ENCODE measurements around the gene AHDC1.
A peak's percentile ranks its signal among the peaks of the same experiment; 100 is the strongest.
"Not testable (repeated sequence)": the region's sequence is repeated elsewhere in the genome, so short reads cannot be mapped to it uniquely, and the experiment has no call there.

AHDC1 gene

DNA sequence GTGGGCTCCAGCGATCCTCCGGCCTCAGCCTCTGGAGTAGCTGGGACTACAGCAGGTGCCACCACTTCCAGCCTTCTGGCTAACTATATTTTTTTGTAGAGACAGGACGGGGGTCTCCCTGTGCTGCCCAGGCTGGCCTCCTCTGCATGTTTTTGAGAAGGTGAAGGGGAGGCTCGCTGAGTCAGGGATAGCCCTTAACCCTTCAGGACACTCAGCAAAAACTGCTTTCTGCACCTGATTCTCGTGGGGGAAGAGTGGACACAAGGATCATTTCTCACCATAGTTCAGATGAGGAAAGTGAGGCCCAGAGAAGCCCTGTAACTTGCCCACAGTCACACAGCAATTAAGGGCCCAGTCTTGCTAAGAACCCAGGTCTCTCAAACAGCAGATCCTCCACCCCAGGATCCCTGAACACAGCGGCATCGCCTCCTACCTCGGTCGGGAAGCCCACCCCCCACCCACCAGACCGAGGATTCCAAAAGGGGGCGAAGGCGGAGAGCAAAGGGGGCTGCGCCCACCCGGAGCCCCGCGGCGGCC is 29.8 kb upstream of the AHDC1 start:
- DNase-seq = no peak

GRCh38 chr1:27633298-27633610 is 29.3 kb upstream of the AHDC1 start:
- no peak for DNase-seq

DNA sequence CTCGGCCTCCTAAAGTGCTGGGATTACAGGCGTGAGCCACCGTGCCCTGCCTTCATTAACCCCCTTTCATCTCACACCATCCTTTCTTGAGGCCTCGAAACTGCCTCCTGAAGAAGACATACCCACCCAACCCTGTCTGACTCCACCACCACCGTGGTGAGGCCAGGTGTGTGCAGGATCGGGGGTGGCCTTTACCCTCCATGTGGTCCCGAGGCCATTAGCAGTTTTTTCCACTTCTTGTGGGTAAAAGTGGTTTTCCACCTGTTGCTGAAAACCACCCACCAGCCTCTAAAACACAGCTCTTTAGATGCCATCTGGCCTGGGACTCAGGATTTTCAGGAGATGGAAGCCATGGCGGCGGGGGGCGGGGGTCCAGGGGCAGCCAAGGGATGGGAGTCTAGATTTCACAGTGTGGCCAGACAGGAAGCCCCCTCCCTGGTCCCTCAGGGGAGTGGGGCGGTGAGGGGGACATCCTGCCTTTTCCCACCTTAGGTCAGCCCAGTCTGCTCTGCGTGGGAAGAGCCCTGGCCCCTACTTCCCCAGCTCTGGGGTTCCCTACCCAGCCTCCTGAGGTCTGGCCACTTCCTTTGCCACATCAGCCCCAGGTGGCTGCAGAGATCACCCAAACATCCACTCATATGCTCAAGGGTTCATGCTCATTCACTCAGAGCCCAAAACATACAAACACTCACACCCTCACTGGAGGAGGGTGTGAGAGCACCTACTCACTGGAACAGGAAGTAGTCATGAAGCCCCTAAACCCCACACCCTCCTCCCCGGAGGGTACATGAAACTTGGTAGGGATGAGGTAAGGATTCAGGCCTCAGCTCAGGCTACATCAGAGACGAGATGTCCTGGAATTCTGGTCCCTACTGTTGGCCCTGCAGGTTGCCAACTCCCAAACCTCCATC is 28.7 kb upstream of the AHDC1 start:
- DNase-seq = peak; percentile 38

DNA sequence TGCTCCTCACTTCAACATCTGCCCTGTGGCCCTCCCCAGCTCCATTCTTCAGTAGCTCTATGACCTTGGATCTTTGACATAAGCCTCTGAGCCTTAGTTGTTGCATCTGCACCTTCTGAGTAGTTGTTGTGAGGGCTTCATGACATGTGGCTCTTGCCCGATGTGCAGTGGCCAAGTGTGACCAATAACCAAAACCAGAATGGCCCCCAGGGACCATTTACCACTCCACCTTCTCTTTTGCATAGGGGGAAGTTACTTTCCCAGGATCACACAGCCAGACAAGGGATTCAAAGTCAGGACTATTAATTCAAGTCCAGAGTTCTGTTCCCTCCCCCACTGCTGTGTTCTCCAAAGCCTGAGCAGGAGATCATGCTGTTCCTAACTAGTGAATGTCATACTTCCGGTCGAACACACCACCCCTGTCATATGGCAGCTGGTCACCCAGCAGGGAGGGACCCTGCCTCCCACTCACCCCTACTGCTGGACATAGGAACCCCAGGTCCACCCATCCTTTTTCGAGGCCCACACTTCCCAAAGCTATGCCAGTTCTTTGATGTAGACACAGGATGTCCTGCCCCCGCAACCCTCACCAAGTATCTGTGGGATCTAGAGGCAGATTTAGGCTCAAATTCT is 27.0 kb upstream of the AHDC1 start:
- no peak for DNase-seq

- DNase-seq = no peak
Observed at GRCh38 chr1:27628712-27629111, 24.8 kb upstream of the AHDC1 start.

- DNase-seq = not testable (repeated sequence)
Observed at GRCh38 chr1:27627733-27628132, 23.8 kb upstream of the AHDC1 start.

- DNase-seq = no peak
Observed at GRCh38 chr1:27627061-27627460, 23.1 kb upstream of the AHDC1 start.

DNA sequence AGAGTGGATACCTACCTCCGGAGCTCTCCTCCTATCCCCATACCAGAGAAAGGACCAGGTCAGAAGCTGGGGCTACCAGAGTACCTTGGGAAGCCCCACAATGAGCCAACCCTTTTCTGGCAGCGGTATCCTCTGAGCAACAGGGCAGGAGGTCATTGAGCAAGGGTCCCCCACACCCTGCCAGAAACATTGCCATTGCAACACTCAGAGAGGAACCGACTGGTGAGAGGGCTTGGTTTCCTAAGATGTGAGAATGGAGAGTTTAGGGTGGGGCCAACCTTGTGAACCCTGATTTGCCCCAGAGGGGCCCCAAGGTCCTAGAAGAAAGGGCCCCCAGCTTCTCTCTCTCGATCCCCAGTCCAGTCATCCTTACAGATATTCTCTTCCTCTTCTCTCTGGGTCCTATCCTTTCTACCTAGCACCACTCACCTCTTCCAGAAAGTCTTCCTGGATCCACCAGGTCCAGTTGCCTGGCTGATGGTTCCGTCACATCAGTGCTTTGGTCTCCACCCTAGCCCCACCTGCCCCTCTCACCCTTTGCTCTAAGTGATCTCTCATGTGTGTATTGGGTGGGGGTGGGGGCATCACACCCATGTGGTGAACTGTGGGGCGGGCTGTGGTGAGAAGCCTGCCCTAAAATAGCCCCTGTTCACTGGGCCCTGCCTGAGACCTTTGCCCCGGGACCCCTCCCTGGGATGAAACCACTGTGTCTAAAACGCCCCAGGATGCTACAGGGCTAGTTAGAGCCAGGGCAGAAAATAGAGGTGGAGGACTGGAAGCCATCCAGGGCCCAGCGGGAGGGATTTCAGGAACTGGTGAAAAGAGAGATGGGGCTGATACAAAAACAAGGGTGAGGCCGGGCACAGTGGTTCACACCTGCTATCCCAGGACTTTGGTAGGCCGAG is 22.3 kb upstream of the AHDC1 start:
- DNase-seq = no peak

- DNase-seq = no peak
Observed at GRCh38 chr1:27624467-27625178, 20.7 kb upstream of the AHDC1 start.

DNA sequence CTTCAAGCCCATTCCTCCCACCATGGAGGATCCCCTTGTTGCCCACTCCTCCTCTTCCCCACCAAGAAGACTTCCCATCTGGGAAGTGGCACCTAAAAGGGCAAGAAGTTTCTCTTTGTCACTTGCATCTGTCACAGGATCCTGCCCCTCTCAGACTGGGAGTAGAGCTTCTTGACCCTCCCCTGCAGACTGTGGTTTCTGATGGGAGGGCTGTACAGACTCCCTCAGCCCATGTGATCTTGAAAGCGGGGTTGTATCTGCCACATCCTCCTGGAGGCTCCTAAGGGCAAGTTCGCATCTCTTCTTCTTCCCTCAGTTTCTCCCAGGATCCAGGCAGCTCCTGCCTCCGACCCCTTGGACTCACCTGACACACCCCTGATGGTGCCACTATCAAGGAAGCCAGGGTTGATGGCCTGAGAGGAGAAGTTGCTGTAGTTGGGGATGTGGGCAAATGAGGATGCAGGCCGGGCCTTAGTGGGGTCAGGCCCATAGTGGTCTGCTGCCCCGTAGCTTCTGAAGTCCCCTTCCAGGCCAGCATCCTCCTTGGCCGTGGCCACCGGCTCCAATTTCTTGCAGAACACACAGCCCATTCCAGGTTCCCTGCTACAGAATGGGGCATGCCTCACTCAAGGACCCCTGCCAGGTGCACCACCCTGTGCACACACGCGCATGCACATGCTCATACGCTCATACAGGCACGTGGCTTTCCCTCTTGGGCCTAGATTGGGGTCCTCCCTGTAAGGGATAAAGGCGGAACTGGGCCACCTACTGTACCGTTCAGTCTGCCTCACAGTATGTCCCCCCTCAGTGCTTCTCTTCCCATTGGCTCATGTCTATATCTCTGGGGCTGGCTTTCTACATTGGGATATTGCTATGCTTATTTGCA is 19.6 kb upstream of the AHDC1 start:
- DNase-seq = no peak

DNA sequence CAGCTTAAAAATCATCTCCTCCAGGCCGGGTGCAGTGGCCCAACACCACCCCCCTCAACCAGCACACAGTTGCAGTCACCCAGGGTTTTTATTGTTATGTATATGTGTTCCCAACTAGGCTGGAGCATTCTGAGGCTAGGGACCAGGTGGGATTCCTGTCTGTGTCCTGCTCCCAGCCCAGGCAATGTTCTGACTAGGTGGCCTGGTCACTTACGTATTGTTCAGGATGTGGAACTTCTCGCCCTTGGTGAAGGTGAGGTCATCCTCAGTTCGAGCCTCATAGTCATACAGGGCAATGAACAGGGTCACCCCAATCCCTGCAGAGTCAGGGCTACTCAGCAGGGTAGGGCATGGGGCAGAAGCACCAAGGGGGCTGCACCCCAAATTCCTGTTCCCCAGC is 18.9 kb upstream of the AHDC1 start:
- no peak for DNase-seq

DNA sequence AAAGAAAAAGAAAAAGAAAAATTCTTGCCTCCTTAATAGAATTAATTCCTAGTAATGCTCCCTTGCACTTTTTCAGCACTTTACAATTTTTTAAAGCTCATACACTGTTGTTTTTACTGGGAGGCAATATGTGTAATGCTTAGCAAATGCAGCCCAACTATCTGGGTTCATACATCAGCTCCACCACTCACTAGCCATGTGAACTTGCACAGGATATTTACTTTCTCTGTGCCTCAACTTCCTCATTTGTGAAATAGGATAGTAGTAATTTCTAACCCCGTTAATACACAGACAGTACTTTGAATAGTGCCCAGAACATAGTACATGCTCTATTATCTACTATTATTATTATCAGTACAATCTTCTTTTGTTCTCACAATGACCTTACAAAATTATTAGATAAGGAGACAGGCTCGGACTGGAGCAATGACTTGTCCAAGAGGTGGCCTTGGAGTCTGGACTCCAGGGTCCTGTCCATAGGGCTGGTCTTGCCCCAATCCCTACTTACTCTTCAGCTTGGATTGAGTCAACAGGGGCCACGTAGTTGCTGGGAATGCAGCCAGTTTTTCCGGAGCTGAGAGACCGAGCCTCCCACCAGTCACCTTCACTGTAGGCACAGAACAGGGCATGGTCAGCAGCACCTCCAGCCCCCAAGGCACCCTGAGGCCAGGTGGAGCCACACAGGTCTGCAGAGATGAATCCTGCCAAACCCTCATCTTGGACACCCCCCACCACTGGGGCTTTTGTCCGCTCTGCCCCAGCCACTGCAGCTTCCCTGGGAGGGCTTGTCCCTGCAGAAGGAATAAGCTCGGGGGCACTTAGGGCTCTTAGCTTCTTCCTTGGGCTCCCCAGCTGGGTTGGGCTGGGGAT is 17.3 kb upstream of the AHDC1 start:
- no peak for DNase-seq

DNA sequence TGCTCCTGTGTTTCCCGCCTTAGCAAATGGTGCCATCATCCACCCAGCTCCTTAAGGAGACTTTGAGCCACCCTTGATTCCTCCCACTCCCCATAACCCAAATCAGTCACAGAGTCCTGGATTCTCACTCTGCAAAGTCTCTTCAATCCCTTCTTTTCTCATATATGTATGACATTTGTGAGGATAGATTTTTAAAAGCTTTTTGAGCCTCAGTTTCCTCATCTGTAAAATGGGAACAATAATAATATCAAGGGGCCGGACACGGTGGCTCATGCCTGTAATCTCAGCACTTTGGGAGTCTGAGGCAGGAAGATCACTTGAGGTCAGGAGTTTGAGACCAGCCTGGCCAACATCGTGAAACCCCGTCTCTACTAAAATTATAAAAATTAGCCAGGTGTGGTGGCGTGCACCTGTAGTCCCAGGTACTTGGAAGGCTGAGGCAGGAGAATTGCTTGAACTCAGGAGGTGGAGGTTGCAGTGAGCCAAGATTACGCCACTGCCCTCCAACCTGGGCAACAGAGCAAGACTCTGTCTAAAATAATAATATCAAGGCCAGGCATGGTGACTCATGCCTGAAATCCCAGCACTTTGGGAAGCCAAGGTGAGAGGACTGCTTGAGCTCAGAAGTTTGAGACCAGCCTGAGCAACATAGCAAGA is 16.0 kb upstream of the AHDC1 start:
- not testable (repeated sequence) for DNase-seq

- no peak for DNase-seq
Observed at GRCh38 chr1:27618341-27619082, 14.6 kb upstream of the AHDC1 start.

DNA sequence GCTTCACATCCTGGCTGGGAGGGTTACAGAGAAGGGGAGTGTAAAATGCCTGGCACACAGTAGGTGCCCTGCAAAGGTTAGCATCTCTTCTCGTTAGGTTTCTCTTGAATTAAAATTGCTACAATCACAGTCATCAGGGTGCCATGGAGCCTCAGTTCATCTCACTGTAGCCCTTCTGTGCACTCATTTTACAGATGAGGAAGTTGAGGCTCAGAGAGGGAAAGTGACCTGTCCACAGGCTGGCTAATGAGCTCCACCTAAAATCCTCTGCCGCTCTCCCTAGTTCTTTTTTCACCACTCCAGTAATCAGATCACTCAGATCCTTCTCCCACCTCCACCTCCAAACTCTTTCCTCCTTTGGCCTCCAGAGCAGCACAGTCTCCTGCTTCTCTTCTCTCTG is 13.5 kb upstream of the AHDC1 start:
- no peak for DNase-seq

GRCh38 chr1:27616441-27616840 is 12.5 kb upstream of the AHDC1 start:
- DNase-seq = no peak

GRCh38 chr1:27615346-27616192 is 11.6 kb upstream of the AHDC1 start:
- no peak for DNase-seq
